PC-9 (cell line): ENCODE measurements around the gene ABCD3.

ENCODE experiments used
- EZH2 ChIP-seq: fragments of 200-600 bp; sonication (generic); IDR thresholded peaks from 2 replicates; pipeline ENCODE4 v1.8.0; 2017; ENCODE audit warnings: antibody characterized with exemption, low read depth
- TF ChIP-seq, protein P1 (sequence below): fragments of 200-600 bp; sonication (generic); conservative IDR thresholded peaks from 2 replicates; pipeline ENCODE4 v1.6.1; 2017; ENCODE audit warnings: mixed run types, antibody characterized with exemption, mild to moderate bottlenecking, moderate library complexity

DNA sequence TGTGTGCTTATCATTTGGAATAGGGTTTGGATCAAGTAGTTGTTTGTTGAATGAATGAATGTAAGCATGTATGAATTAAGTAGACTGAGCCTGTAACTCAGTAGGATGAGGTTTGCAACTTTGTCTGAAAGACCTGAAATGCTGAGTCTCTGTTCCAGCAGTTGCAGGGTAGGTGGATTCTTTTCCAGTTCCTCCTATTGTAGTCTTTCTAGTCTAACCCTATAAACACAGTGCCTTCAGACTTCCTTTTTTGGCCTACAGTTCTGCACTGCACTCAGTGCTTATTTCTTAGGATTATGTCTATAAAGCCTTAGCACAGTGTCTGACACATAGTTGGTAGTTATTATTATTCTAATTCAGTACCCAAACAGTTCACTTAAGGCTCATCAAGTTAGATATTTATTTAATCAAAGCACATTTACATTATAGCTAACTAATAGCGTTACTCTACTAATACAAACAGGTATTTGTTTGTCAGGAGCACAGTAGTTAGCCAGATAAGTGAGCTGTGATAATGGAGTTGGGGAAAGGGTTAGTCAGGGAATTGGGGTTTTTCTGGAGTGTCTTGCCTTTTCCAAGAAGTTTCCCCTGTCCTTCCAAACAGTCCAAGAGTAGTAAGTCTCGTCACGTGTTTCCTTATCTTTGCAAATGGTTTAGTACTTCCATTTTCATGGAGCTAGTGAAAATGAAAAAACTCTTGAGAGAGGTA lies 45.0 kb downstream of the ABCD3 start:
- TF ChIP-seq, protein P1, sequence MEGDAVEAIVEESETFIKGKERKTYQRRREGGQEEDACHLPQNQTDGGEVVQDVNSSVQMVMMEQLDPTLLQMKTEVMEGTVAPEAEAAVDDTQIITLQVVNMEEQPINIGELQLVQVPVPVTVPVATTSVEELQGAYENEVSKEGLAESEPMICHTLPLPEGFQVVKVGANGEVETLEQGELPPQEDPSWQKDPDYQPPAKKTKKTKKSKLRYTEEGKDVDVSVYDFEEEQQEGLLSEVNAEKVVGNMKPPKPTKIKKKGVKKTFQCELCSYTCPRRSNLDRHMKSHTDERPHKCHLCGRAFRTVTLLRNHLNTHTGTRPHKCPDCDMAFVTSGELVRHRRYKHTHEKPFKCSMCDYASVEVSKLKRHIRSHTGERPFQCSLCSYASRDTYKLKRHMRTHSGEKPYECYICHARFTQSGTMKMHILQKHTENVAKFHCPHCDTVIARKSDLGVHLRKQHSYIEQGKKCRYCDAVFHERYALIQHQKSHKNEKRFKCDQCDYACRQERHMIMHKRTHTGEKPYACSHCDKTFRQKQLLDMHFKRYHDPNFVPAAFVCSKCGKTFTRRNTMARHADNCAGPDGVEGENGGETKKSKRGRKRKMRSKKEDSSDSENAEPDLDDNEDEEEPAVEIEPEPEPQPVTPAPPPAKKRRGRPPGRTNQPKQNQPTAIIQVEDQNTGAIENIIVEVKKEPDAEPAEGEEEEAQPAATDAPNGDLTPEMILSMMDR: no peak
- no peak for TF ChIP-seq EZH2
